ENCODE measurements around the gene NPB.

DNA sequence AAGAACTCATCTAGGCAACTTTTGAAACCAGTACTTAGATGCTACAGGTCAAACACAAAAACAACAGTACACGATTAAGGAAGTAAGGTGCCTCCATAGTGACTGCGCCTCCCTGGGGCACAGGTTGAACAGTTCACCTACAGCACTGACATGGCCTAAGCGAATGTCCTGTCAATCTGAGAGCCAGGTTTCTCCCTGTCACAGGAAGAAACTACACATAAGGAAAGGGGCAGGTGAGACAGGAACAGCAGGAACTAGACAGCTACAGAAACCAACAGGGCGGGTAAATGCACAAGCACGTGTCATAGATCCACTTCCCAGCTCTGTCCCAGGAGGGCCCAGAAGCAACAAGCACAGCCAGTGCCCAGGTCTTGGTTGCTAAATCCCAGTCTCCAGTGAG is 22.9 kb upstream of the NPB start:
- TF ChIP-seq, protein P1, sequence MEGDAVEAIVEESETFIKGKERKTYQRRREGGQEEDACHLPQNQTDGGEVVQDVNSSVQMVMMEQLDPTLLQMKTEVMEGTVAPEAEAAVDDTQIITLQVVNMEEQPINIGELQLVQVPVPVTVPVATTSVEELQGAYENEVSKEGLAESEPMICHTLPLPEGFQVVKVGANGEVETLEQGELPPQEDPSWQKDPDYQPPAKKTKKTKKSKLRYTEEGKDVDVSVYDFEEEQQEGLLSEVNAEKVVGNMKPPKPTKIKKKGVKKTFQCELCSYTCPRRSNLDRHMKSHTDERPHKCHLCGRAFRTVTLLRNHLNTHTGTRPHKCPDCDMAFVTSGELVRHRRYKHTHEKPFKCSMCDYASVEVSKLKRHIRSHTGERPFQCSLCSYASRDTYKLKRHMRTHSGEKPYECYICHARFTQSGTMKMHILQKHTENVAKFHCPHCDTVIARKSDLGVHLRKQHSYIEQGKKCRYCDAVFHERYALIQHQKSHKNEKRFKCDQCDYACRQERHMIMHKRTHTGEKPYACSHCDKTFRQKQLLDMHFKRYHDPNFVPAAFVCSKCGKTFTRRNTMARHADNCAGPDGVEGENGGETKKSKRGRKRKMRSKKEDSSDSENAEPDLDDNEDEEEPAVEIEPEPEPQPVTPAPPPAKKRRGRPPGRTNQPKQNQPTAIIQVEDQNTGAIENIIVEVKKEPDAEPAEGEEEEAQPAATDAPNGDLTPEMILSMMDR (IDR thresholded peaks at IDR 0.05): no peak
- TF ChIP-seq POLR2A (IDR thresholded peaks at IDR 0.05): no peak

Data from vagina (tissue), 2 donors.